Peyer's patch (tissue), 4 donors: ENCODE results near the gene SLC35G4. TPM values are rescaled to one million over a fixed set of nuclear protein-coding genes. Genes with fewer than 3 reads are reported as not detected.

ENCODE experiments used
- DNase-seq, 3 donors: peaks; one replicate each; pipeline ENCODE4 v3.0.0-alpha.2; 2017 to 2019
- H3K27ac ChIP-seq, 4 donors: fragments of 200-600 bp; sonication (generic); one replicate each; pipeline ENCODE4 v1.5.1; 2016 to 2019
- H3K27me3 ChIP-seq, 2 donors: fragments of 200-600 bp; sonication (generic); one replicate each; pipeline ENCODE4 v1.5.1; 2019
- H3K36me3 ChIP-seq, 3 donors: fragments of 200-600 bp; sonication (generic); one replicate each; pipeline ENCODE4 v1.5.1; 2016 to 2019
- H3K4me1 ChIP-seq, 4 donors: fragments of 200-600 bp; sonication (generic); one replicate each; pipeline ENCODE4 v1.5.1; 2016 to 2019
- H3K4me3 ChIP-seq, 4 donors: fragments of 200-600 bp; sonication (generic); 1 replicate in 3 of 4; 2 replicates in 1 of 4; pipeline ENCODE4 v1.5.1; 2016 to 2019; ENCODE audit warnings: mild to moderate bottlenecking in 1 of 4
- H3K9me3 ChIP-seq, 4 donors: fragments of 200-600 bp; sonication (generic); one replicate each; pipeline ENCODE4 v1.5.1; 2016 to 2019; ENCODE audit warnings: mild to moderate bottlenecking in 1 of 4
- POLR2A ChIP-seq, 2 donors: fragments of 450-650 bp; IDR thresholded peaks; one replicate each; pipeline ENCODE4 v1.5.1; 2017; ENCODE audit warnings: antibody characterized with exemption in 2 of 2, mild to moderate bottlenecking in 2 of 2, moderate library complexity in 2 of 2
- small RNA-seq, 2 donors: library from RNA; depleted of rRNA; stranded (forward); fragments of <200 nt; gene quantifications; one replicate each; pipeline ENCODE3, GENCODE V24; 2016
- total RNA-seq, 4 donors: library from RNA; depleted of rRNA; stranded (reverse); fragments of >200 nt; gene quantifications; one replicate each; pipeline ENCODE4 v1.1.0, GENCODE V29; 2016
- TF ChIP-seq, protein P1 (sequence below), 6 experiments: fragments of 450-650 bp in 4 of 6; fragments of 200-600 bp in 2 of 6; sonication (generic) in 1 of 6; IDR thresholded peaks; one replicate each; pipeline ENCODE4 v1.5.1; 2017 to 2019; ENCODE audit warnings: antibody characterized with exemption in 6 of 6, mild to moderate bottlenecking in 3 of 6, moderate library complexity in 1 of 6

The SLC35G4 gene
- total RNA-seq, 4 donors from 2014 or later: not detected

- H3K36me3 ChIP-seq: no peaks in the 10 kb centered on the region
- no peaks in the 10 kb centered on the region for H3K9me3 ChIP-seq
- H3K4me3 ChIP-seq: no peak overlapping the region
- no peak for TF ChIP-seq POLR2A (IDR thresholded peaks at IDR 0.05)
- TF ChIP-seq, protein P1, sequence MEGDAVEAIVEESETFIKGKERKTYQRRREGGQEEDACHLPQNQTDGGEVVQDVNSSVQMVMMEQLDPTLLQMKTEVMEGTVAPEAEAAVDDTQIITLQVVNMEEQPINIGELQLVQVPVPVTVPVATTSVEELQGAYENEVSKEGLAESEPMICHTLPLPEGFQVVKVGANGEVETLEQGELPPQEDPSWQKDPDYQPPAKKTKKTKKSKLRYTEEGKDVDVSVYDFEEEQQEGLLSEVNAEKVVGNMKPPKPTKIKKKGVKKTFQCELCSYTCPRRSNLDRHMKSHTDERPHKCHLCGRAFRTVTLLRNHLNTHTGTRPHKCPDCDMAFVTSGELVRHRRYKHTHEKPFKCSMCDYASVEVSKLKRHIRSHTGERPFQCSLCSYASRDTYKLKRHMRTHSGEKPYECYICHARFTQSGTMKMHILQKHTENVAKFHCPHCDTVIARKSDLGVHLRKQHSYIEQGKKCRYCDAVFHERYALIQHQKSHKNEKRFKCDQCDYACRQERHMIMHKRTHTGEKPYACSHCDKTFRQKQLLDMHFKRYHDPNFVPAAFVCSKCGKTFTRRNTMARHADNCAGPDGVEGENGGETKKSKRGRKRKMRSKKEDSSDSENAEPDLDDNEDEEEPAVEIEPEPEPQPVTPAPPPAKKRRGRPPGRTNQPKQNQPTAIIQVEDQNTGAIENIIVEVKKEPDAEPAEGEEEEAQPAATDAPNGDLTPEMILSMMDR (IDR thresholded peaks at IDR 0.05): no peak
- no peak overlapping the region for H3K27ac ChIP-seq
- H3K4me1 ChIP-seq: no peaks in the 10 kb centered on the region
- no peaks in the 10 kb centered on the region for H3K27me3 ChIP-seq
- no peak for DNase-seq
Measured at GRCh38 chr18:11657152-11657551, 47.8 kb downstream of the SLC35G4 start.

- Histone ChIP-seq H3K27ac (no peak overlapping the region), H3K27me3 (no peaks in the 10 kb centered on the region), H3K4me3 (no peak overlapping the region), H3K4me1 (no peaks in the 10 kb centered on the region), H3K36me3 (no peaks in the 10 kb centered on the region), H3K9me3 (no peaks in the 10 kb centered on the region)
- no peak for DNase-seq
- TF ChIP-seq POLR2A (IDR thresholded peaks at IDR 0.05): no peak
- TF ChIP-seq, protein P1 (IDR thresholded peaks at IDR 0.05): no peak
Measured at GRCh38 chr18:11657554-11657953, 48.2 kb downstream of the SLC35G4 start.

GRCh38 chr18:11658019-11658418, 48.6 kb downstream of the SLC35G4 start:
- H3K4me1 ChIP-seq: no peaks in the 10 kb centered on the region
- no peak overlapping the region for H3K27ac ChIP-seq
- no peaks in the 10 kb centered on the region for H3K9me3 ChIP-seq
- DNase-seq: no peak
- no peaks in the 10 kb centered on the region for H3K36me3 ChIP-seq
- H3K4me3 ChIP-seq: no peak overlapping the region
- no peak for TF ChIP-seq POLR2A (IDR thresholded peaks at IDR 0.05)
- TF ChIP-seq, protein P1 (IDR thresholded peaks at IDR 0.05): no peak
- no peaks in the 10 kb centered on the region for H3K27me3 ChIP-seq

- no peak for DNase-seq
- Histone ChIP-seq H3K4me1 (no peaks in the 10 kb centered on the region), H3K27ac (no peak overlapping the region), H3K27me3 (no peaks in the 10 kb centered on the region), H3K4me3 (no peak overlapping the region), H3K36me3 (no peaks in the 10 kb centered on the region), H3K9me3 (no peaks in the 10 kb centered on the region)
- TF ChIP-seq POLR2A (IDR thresholded peaks at IDR 0.05): no peak
- TF ChIP-seq, protein P1 (IDR thresholded peaks at IDR 0.05): no peak
Measured at GRCh38 chr18:11658989-11659388, 49.6 kb downstream of the SLC35G4 start.

Small RNA genes lying within 50 kb of the gene (small RNA-seq; reads per million reads assigned to genes)
- 0 reads per million in 2 donors for gene AP001120.4

Other genes with a start within 250 kb of the SLC35G4 start
- gene GNAL, start 79.7 kb downstream of the SLC35G4 start, total RNA-seq: 1 to 10 TPM; 2.5 to 7.4 (median 3.6) TPM
- 10 to 100 TPM; 51.1 to 71.6 (median 65.0) TPM for gene CHMP1B, start 241.8 kb downstream of the SLC35G4 start, total RNA-seq